SU-DHL-6 (cell line): Measurements from ENCODE around the gene ZNF747.

ENCODE experiments used
- H2AFZ ChIP-seq: fragments of 200-600 bp; sonication (generic); 2 replicates; pipeline ENCODE4 v1.6.1; 2014; ENCODE audit warnings: low read depth, mild to moderate bottlenecking, moderate library complexity, mixed read lengths, antibody characterized with exemption, low read length; ENCODE audit not compliant: severe bottlenecking
- H3F3A ChIP-seq: fragments of 200-600 bp; shearing (Covaris generic); 2 replicates; pipeline ENCODE4 v1.6.0; 2016; ENCODE audit warnings: antibody characterized with exemption, mild to moderate bottlenecking; ENCODE audit not compliant: insufficient read depth
- H3K27ac ChIP-seq: fragments of 200-600 bp; sonication (generic); 2 replicates; pipeline ENCODE4 v1.5.1; 2016; ENCODE audit warnings: low read depth, mild to moderate bottlenecking, low read length, moderate library complexity, mixed read lengths
- H3K27me3 ChIP-seq: fragments of 200-600 bp; sonication (generic), shearing (Covaris generic); 2 replicates; pipeline ENCODE4 v1.6.0; 2014; ENCODE audit warnings: mild to moderate bottlenecking, low read length
- H3K36me3 ChIP-seq: fragments of 200-600 bp; sonication (generic); 2 replicates; pipeline ENCODE4 v1.6.1; 2014; ENCODE audit warnings: mild to moderate bottlenecking, low read length, mixed read lengths
- H3K4me2 ChIP-seq: fragments of 300-600, 200-600 bp; shearing (Covaris generic), sonication (generic); 2 replicates; pipeline ENCODE4 v1.6.0; 2014; ENCODE audit warnings: low read length, low read depth, mild to moderate bottlenecking; ENCODE audit not compliant: poor library complexity, severe bottlenecking
- H3K4me3 ChIP-seq: fragments of 200-600 bp; sonication (generic); 2 replicates; pipeline ENCODE4 v1.5.1; 2014; ENCODE audit warnings: antibody characterized with exemption, low read length, mild to moderate bottlenecking, mixed read lengths; ENCODE audit not compliant: insufficient read depth, poor library complexity, severe bottlenecking
- H3K79me2 ChIP-seq: fragments of 200-600 bp; sonication (generic); 2 replicates; pipeline ENCODE4 v1.6.1; 2014; ENCODE audit warnings: mild to moderate bottlenecking, low read length, moderate library complexity; ENCODE audit not compliant: insufficient read depth
- H3K9ac ChIP-seq: fragments of 200-600 bp; sonication (generic); 2 replicates; pipeline ENCODE4 v1.7.0; 2014; ENCODE audit warnings: mild to moderate bottlenecking, low read length
- H3K9me2 ChIP-seq: fragments of 200-600 bp; sonication (generic); replicated peaks from 2 replicates; pipeline ENCODE4 v1.6.1; 2014; ENCODE audit warnings: low read length; ENCODE audit not compliant: insufficient read depth
- H3K9me3 ChIP-seq: fragments of 200-600 bp; sonication (generic); 2 replicates; pipeline ENCODE4 v1.6.1; 2014; ENCODE audit warnings: low read length, mixed read lengths; ENCODE audit not compliant: insufficient read depth
- H4K20me1 ChIP-seq: fragments of 200-600 bp; sonication (generic); 2 replicates; pipeline ENCODE4 v1.6.1; 2014; ENCODE audit warnings: low read depth, mild to moderate bottlenecking, antibody characterized with exemption, low read length, moderate library complexity, mixed read lengths
- EZH2phosphoT487 ChIP-seq: fragments of 200-600 bp; sonication (generic), shearing (Covaris generic); conservative IDR thresholded peaks from 2 replicates; pipeline ENCODE4 v1.6.1; 2018; ENCODE audit warnings: mild to moderate bottlenecking, antibody characterized with exemption, low read length, moderate library complexity, mixed read lengths
- TF ChIP-seq, protein P1 (sequence below): fragments of 200-600 bp; sonication (generic); IDR thresholded peaks from one replicate; pipeline ENCODE4 v1.5.1; 2017; ENCODE audit warnings: antibody characterized with exemption, mild to moderate bottlenecking, low read length, moderate library complexity; ENCODE audit not compliant: insufficient read depth, poor library complexity, severe bottlenecking

Gene ZNF747

DNA sequence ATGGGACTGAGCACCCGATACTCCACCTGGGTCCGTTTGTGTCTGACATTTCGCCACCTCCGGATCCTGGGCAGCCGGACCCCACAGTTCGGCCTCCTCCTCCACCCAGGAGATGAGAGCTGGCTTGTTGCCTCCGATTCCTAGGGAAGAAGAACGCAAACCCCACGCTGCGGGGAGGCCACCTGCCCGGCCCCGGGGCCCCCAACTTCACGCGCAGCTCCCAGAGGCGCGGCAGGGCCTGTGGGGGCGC is 23.0 kb upstream of the ZNF747 start:
- Histone ChIP-seq H3F3A (peaks cover 5% of the 10 kb centered on the region; the same call in 1 of the 2 replicates), H3K79me2 (peaks cover 15% of the 10 kb centered on the region; the same call in 1 of the 2 replicates), H3K27me3 (no peaks in the 10 kb centered on the region), H3K9ac (peak overlapping the region; percentile 93), H4K20me1 (no peaks in the 10 kb centered on the region), H3K9me3 (no peaks in the 10 kb centered on the region), H3K9me2 (no peaks in the 10 kb centered on the region), H3K27ac (peak overlapping the region; percentile 74), H3K4me3 (peak overlapping the region; percentile 74), H3K4me2 (peak overlapping the region; percentile 76), H2AFZ (peak overlapping the region; percentile 69), H3K36me3 (no peaks in the 10 kb centered on the region)
- TF ChIP-seq, protein P1, sequence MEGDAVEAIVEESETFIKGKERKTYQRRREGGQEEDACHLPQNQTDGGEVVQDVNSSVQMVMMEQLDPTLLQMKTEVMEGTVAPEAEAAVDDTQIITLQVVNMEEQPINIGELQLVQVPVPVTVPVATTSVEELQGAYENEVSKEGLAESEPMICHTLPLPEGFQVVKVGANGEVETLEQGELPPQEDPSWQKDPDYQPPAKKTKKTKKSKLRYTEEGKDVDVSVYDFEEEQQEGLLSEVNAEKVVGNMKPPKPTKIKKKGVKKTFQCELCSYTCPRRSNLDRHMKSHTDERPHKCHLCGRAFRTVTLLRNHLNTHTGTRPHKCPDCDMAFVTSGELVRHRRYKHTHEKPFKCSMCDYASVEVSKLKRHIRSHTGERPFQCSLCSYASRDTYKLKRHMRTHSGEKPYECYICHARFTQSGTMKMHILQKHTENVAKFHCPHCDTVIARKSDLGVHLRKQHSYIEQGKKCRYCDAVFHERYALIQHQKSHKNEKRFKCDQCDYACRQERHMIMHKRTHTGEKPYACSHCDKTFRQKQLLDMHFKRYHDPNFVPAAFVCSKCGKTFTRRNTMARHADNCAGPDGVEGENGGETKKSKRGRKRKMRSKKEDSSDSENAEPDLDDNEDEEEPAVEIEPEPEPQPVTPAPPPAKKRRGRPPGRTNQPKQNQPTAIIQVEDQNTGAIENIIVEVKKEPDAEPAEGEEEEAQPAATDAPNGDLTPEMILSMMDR, result no peak
- TF ChIP-seq EZH2phosphoT487, result no peak

DNA sequence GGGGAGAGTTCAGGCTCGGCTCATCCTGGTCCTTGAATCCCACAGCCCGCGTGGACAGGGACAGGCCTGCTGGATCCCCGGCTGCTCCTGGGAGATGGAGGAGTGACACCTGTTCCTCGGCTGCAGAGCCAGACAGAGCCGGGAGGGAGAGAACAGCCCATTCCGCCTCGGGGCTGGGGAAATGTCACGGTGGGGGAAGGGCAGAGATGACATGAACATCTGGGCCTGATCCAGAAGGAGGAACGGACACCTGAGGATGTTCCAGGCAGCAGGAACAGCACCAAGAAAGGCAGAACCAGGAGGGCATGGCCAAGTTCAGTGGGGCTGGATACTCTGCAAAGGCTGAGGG is 21.4 kb upstream of the ZNF747 start:
- Histone ChIP-seq H3K4me2 (no peak overlapping the region), H3K4me3 (no peak overlapping the region), H3K79me2 (peaks cover 15% of the 10 kb centered on the region; the same call in 1 of the 2 replicates)

DNA sequence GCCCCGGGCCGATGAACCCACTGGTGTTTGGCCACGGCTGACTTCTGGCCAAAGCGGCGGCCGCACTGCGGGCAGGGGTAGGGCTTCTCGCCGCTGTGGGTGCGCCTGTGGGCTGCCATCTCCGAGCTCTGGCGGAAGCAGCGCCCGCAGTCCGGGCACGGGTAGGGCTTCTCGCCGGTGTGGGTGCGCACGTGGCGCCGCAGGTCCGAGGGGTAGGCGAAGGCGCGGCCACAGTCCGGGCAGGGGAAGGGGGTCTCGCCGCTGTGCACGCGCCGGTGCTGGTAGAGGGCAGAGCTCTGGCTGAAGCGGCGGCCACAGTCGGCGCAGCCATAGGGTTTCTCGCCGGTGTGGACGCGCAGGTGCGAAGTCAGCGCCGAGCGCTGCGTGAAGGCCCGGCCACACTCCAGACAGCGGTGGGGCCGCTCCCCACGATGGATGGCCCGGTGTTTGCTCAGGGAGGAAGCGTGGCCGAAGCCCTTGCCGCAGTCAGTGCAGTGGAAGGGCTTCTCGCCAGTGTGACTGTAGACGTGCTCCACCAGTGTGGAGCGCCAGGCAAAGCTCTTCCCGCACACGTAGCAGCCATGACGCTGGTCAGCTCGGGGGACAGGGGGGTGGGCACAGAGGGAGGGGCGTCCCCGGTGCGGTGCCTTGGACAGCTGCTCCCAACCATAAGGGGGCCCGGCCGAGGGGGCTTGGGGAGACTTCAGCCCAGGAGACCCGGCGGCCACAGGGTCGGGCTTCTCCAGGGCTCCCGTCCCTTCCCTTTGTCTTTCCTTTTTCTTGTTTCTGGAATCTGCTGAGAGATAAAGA is 20.9 kb upstream of the ZNF747 start:
- H3K4me3 ChIP-seq, result no peak overlapping the region
- no peak overlapping the region for H3K9ac ChIP-seq
- H3K9me3 ChIP-seq, result no peaks in the 10 kb centered on the region
- no peaks in the 10 kb centered on the region for H4K20me1 ChIP-seq
- H3F3A ChIP-seq, result peaks cover 5% of the 10 kb centered on the region; the same call in 1 of the 2 replicates
- H3K4me2 ChIP-seq, result no peak overlapping the region
- H3K79me2 ChIP-seq, result peaks cover 15% of the 10 kb centered on the region; the same call in 1 of the 2 replicates
- H3K27ac ChIP-seq, result no peak overlapping the region
- H3K36me3 ChIP-seq, result no peaks in the 10 kb centered on the region
- TF ChIP-seq, protein P1, result no peak
- TF ChIP-seq EZH2phosphoT487, result no peak
- H2AFZ ChIP-seq, result no peak overlapping the region
- H3K9me2 ChIP-seq, result no peaks in the 10 kb centered on the region
- H3K27me3 ChIP-seq, result no peaks in the 10 kb centered on the region

More for the DNA sequence above, 21.4 kb upstream of the ZNF747 start:
- H3K9ac ChIP-seq, result no peak overlapping the region
- H3K9me3 ChIP-seq, result no peaks in the 10 kb centered on the region
- no peaks in the 10 kb centered on the region for H3K9me2 ChIP-seq
- no peak overlapping the region for H2AFZ ChIP-seq
- no peaks in the 10 kb centered on the region for H3K27me3 ChIP-seq
- H3K36me3 ChIP-seq, result no peaks in the 10 kb centered on the region
- H3F3A ChIP-seq, result peaks cover 5% of the 10 kb centered on the region; the same call in 1 of the 2 replicates
- no peaks in the 10 kb centered on the region for H4K20me1 ChIP-seq
- TF ChIP-seq EZH2phosphoT487, result no peak
- TF ChIP-seq, protein P1, result no peak
- no peak overlapping the region for H3K27ac ChIP-seq
